Midbrain (tissue), 1 donor: ENCODE results near the gene DLGAP1.

Experiments
- DNase-seq: peaks from one replicate; lab custom pipeline; 2025; lab: John Stamatoyannopoulos, UW

DLGAP1 gene

GRCh38 chr18:3864669-3865298 lies 590.3 kb downstream of the DLGAP1 start:
- no peak for DNase-seq

- DNase-seq: no peak
Measured at GRCh38 chr18:3863593-3863992, 591.5 kb downstream of the DLGAP1 start.

- no peak for DNase-seq
Measured at GRCh38 chr18:3863006-3863405, 592.1 kb downstream of the DLGAP1 start.

- DNase-seq: no peak
Measured at GRCh38 chr18:3861495-3861894, 593.6 kb downstream of the DLGAP1 start.

- DNase-seq: no peak
Measured at GRCh38 chr18:3857544-3857943, 597.6 kb downstream of the DLGAP1 start.

- DNase-seq: no peak
Measured at GRCh38 chr18:3855966-3856365, 599.1 kb downstream of the DLGAP1 start.

GRCh38 chr18:3852321-3852720 lies 602.8 kb downstream of the DLGAP1 start:
- no peak for DNase-seq

- no peak for DNase-seq
Measured at GRCh38 chr18:3851159-3851558, 603.9 kb downstream of the DLGAP1 start.

- no peak for DNase-seq
Measured at GRCh38 chr18:3848316-3848715, 606.8 kb downstream of the DLGAP1 start.

- DNase-seq: no peak
Measured at GRCh38 chr18:3845161-3845560, 609.9 kb downstream of the DLGAP1 start.

- DNase-seq: no peak
Measured at GRCh38 chr18:3842844-3843243, 612.3 kb downstream of the DLGAP1 start.

- no peak for DNase-seq
Measured at GRCh38 chr18:3840766-3841165, 614.3 kb downstream of the DLGAP1 start.

GRCh38 chr18:3839581-3839981 lies 615.5 kb downstream of the DLGAP1 start:
- no peak for DNase-seq

GRCh38 chr18:3836483-3837335 lies 618.4 kb downstream of the DLGAP1 start:
- DNase-seq: no peak

- DNase-seq: no peak
Measured at GRCh38 chr18:3832025-3832638, 623.0 kb downstream of the DLGAP1 start.

GRCh38 chr18:3830604-3831003 lies 624.5 kb downstream of the DLGAP1 start:
- no peak for DNase-seq

- DNase-seq: no peak
Measured at GRCh38 chr18:3827236-3827845, 627.8 kb downstream of the DLGAP1 start.

- DNase-seq: no peak
Measured at GRCh38 chr18:3826021-3826420, 629.1 kb downstream of the DLGAP1 start.

- no peak for DNase-seq
Measured at GRCh38 chr18:3824101-3824500, 631.0 kb downstream of the DLGAP1 start.

- DNase-seq: no peak
Measured at GRCh38 chr18:3823073-3823472, 632.0 kb downstream of the DLGAP1 start.

- DNase-seq: no peak
Measured at GRCh38 chr18:3821524-3821923, 633.6 kb downstream of the DLGAP1 start.

GRCh38 chr18:3819961-3820360 lies 635.1 kb downstream of the DLGAP1 start:
- DNase-seq: no peak
